Upper lobe of right lung (tissue), 1 donor: ENCODE data around the gene TCHHL1. TPM values are rescaled to one million over a fixed set of nuclear protein-coding genes. Genes with fewer than 3 reads are reported as not detected.

Experiments
- ATAC-seq: fragments of 200-7000 bp; cut with Tn5 transposase; one replicate; pipeline ENCODE4 v1.9.1; 2020; ENCODE audit warnings: mild to moderate bottlenecking, moderate library complexity
- DNase-seq: peaks from one replicate; pipeline ENCODE4 v3.0.0-alpha.2; 2020
- H3K27ac ChIP-seq: fragments of 200-600 bp; one replicate; pipeline ENCODE4 v1.8.0; 2022
- H3K27me3 ChIP-seq: fragments of 200-600 bp; one replicate; pipeline ENCODE4 v1.8.0; 2022; ENCODE audit warnings: mild to moderate bottlenecking
- H3K36me3 ChIP-seq: fragments of 200-600 bp; one replicate; pipeline ENCODE4 v1.8.0; 2022
- H3K4me1 ChIP-seq: fragments of 200-600 bp; one replicate; pipeline ENCODE4 v1.8.0; 2022
- H3K4me3 ChIP-seq: fragments of 200-600 bp; one replicate; pipeline ENCODE4 v1.8.0; 2022; ENCODE audit warnings: mild to moderate bottlenecking
- H3K9me3 ChIP-seq: fragments of 200-600 bp; one replicate; pipeline ENCODE4 v1.8.0; 2022
- intact Hi-C: fragments of 100-400 bp; cut with DNase I; formaldehyde crosslinking; loops from one replicate; pipeline ENCODE4 v1.11.0; 2022
- total RNA-seq: library from RNA; stranded (reverse); fragmentation: NEBNext Ultra II Directional; extraction: Animal tissue kit (Norgen Biotek cat#: 25700); gene quantifications from one replicate; pipeline ENCODE4 v1.2.1, GENCODE V29; 2021
- TF ChIP-seq, protein P1 (sequence below): fragments of 200-600 bp; IDR thresholded peaks from one replicate; pipeline ENCODE4 v1.8.0; 2022; ENCODE audit warnings: antibody characterized with exemption
- donor health status: DM: no; HTN: yes; CAD: no; lungs with severe emphysema.

TCHHL1 gene
- total RNA-seq, 1 donor from 2014 or later = not detected

- H3K4me3 ChIP-seq = no peak overlapping the region
- peaks cover 21% of the 10 kb centered on the region for H3K4me1 ChIP-seq
- no peak for ATAC-seq
- H3K36me3 ChIP-seq = no peaks in the 10 kb centered on the region
- DNase-seq = no peak
- TF ChIP-seq, protein P1, sequence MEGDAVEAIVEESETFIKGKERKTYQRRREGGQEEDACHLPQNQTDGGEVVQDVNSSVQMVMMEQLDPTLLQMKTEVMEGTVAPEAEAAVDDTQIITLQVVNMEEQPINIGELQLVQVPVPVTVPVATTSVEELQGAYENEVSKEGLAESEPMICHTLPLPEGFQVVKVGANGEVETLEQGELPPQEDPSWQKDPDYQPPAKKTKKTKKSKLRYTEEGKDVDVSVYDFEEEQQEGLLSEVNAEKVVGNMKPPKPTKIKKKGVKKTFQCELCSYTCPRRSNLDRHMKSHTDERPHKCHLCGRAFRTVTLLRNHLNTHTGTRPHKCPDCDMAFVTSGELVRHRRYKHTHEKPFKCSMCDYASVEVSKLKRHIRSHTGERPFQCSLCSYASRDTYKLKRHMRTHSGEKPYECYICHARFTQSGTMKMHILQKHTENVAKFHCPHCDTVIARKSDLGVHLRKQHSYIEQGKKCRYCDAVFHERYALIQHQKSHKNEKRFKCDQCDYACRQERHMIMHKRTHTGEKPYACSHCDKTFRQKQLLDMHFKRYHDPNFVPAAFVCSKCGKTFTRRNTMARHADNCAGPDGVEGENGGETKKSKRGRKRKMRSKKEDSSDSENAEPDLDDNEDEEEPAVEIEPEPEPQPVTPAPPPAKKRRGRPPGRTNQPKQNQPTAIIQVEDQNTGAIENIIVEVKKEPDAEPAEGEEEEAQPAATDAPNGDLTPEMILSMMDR = no peak
- no peak overlapping the region for H3K27ac ChIP-seq
- no peaks in the 10 kb centered on the region for H3K9me3 ChIP-seq
- no peaks in the 10 kb centered on the region for H3K27me3 ChIP-seq
- intact Hi-C loops = no loop called here
Observed at GRCh38 chr1:152043870-152044269, 45.0 kb downstream of the TCHHL1 start.

GRCh38 chr1:152042030-152042429 lies 46.8 kb downstream of the TCHHL1 start:
- intact Hi-C loops = no loop called here
- no peak for ATAC-seq
- DNase-seq = no peak
- H3K36me3 ChIP-seq = no peaks in the 10 kb centered on the region
- H3K4me3 ChIP-seq = no peak overlapping the region
- TF ChIP-seq, protein P1 = no peak
- H3K27ac ChIP-seq = no peak overlapping the region
- peaks cover 20% of the 10 kb centered on the region for H3K4me1 ChIP-seq
- no peaks in the 10 kb centered on the region for H3K27me3 ChIP-seq
- H3K9me3 ChIP-seq = no peaks in the 10 kb centered on the region

- peaks cover 24% of the 10 kb centered on the region for H3K4me1 ChIP-seq
- H3K27ac ChIP-seq = no peak overlapping the region
- no peak overlapping the region for H3K4me3 ChIP-seq
- no peaks in the 10 kb centered on the region for H3K9me3 ChIP-seq
- no peak for DNase-seq
- intact Hi-C loops = no loop called here
- H3K27me3 ChIP-seq = no peaks in the 10 kb centered on the region
- ATAC-seq = no peak
- TF ChIP-seq, protein P1 = no peak
- peaks cover 2% of the 10 kb centered on the region for H3K36me3 ChIP-seq
Observed at GRCh38 chr1:152039886-152040285, 49.0 kb downstream of the TCHHL1 start.

GRCh38 chr1:152039461-152039860 lies 49.4 kb downstream of the TCHHL1 start:
- Histone ChIP-seq H3K36me3 (peaks cover 3% of the 10 kb centered on the region), H3K27ac (no peak overlapping the region), H3K9me3 (no peaks in the 10 kb centered on the region), H3K27me3 (no peaks in the 10 kb centered on the region), H3K4me1 (peaks cover 29% of the 10 kb centered on the region), H3K4me3 (no peak overlapping the region)
- DNase-seq (no peak), ATAC-seq (no peak)
- intact Hi-C loops = no loop called here
- TF ChIP-seq, protein P1 = no peak

- no peak for DNase-seq
- Histone ChIP-seq H3K4me1 (peaks cover 35% of the 10 kb centered on the region), H3K36me3 (peaks cover 7% of the 10 kb centered on the region), H3K27ac (peak overlapping the region; percentile 95), H3K9me3 (no peaks in the 10 kb centered on the region), H3K27me3 (no peaks in the 10 kb centered on the region), H3K4me3 (no peak overlapping the region)
- TF ChIP-seq, protein P1 = no peak
- no peak for ATAC-seq
- intact Hi-C loops = no loop called here
Observed at GRCh38 chr1:152038871-152039270, 50.0 kb downstream of the TCHHL1 start.
